Retina (tissue), 1 donor: ENCODE measurements around the gene CEACAM1.
"Not testable (repeated sequence)": the region's sequence is repeated elsewhere in the genome, so short reads cannot be mapped to it uniquely, and the experiment has no call there.

ENCODE experiments used
- DNase-seq: peaks from one replicate; pipeline ENCODE4 v3.0.0-alpha.2; 2016

CEACAM1 gene

DNA sequence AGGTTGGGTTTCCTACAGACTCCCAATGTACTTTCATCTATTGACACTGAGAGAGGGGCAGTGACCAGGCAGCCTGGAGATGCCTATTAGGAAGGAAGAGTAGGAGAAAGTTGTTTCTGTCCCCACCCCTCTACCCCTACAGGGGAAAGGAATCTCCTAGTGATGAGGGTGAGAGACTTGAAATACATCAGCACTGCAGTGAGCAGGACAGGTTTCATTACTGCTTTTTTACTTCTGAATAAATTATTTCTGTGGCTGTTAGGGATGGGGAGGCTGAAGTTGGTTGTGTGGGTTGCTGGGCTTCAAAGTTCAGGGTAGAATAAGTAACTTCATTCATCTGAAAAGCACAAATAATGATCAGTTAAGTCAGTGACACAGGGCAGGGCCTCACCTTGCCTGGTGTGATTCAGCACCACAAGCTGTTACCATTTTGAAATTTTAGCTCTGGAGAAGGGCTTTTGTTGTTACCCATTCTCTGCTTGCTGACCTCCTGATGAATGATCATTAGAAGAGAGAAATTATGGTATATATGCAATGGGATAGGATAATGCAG, 19.3 kb downstream of the CEACAM1 start:
- DNase-seq, result no peak

GRCh38 chr19:42505066-42505465, 23.2 kb downstream of the CEACAM1 start:
- DNase-seq, result no peak

DNA sequence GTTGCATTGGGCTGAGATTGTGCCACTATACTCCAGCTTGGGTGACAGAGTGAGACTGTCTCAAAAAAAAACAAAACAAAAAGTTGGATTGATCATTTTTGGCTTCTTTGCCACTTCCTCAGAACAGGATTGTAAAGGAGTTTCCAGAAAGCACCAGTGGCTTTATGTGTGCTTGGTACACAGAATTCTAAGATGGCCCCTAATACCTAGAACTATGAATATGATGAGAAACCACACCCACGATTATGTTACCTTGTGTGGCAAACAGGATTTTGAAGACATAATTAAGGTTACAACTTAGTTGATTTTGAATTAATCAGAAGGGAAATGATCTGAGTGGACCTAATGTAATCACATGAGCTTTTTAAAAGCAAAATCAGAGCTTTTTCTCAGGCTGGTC, 26.5 kb downstream of the CEACAM1 start:
- no peak for DNase-seq

DNA sequence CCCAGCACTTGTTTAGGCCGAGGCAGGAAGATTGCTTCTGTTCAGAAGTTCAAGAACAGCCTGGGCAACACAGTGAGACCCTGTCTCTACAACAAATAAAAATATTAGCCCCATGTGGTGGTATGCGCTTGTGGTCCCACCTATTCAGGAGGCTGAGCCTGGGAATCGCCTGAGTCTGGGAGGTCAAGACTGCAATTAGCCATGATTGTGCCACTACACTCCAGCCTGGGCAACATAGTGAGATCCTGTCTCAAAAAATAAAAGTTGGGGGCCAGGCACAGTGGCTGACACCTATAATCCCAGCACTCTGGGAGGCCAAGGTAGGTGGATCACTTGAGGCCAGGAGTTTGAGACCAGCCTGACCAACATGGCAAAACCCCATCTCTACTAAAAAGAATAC, 27.0 kb downstream of the CEACAM1 start:
- not testable (repeated sequence) for DNase-seq

GRCh38 chr19:42498169-42498757, 30.0 kb downstream of the CEACAM1 start:
- no peak for DNase-seq

- DNase-seq, result peak; percentile 13
Measured at GRCh38 chr19:42497492-42498168, 30.7 kb downstream of the CEACAM1 start.

DNA sequence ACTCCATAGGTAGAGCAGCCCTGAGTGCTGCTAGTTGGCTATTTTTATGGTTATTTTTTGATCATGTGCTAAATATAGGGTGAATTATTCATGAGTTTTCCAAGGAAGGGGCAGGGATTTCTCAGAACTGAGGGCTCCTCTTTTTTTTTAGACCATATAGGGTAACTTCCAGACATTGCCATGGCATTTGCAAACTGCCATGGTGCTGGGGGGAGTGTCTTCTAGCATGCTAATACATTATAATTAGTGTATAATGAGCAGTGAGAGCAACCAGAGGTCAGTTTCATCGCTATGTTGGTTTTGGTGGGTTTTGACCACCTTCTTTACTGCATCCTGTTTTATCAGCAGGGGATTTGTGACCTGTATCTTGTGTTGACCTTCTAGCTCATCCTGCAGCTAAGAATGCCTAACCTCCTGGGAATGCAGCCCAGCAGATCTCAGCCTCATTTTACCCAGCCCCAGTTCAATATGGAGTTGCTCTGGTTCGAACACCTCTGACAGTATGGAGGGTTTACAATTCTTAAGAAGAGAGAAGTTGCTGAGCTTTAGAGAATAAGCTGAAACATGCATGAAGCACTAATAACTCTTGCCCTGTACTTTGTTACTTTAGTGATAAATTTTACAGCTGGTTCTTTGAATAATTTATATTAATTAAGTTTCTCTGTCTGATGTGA, 31.7 kb downstream of the CEACAM1 start:
- no peak for DNase-seq

DNA sequence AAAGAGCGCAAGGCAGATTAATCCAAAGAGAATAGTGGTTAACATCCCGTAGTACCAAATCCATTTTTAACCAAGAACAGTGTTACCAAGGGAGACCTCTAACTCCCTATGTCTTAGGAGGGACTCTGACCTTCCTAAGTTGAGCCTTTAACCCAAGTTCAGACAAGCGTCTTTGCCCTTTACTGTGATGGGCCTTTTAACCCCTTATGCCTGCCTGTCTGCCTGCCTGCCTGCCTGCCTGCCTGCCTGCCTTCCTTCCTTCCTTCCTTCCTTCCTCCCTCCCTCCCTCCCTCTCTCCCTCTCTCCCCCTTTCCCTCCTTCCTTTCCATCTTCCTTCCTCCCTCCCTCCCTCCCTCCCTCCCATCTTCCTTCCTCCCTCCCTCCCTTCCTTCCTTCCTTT, 32.6 kb downstream of the CEACAM1 start:
- DNase-seq, result no peak

DNA sequence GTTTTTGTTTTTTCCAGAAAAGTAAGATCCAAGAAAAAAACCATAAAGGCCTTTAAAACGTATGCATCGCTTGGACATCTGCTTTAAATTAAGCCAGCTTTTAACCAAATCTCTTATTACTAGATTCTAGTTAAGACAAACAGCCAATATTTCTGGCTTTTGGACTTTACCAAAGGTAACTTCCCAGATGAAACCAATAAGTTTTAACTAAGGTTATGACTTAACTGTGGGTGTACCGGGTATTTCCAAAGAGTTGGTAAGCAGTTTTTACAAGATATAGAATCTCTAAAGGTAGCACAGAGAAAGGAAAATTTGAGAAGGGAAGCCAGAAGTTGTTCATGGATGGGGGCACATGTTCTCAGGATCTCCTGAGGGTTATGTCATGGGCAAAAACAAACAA, 34.0 kb downstream of the CEACAM1 start:
- no peak for DNase-seq

GRCh38 chr19:42488783-42489521, 39.3 kb downstream of the CEACAM1 start:
- no peak for DNase-seq

DNA sequence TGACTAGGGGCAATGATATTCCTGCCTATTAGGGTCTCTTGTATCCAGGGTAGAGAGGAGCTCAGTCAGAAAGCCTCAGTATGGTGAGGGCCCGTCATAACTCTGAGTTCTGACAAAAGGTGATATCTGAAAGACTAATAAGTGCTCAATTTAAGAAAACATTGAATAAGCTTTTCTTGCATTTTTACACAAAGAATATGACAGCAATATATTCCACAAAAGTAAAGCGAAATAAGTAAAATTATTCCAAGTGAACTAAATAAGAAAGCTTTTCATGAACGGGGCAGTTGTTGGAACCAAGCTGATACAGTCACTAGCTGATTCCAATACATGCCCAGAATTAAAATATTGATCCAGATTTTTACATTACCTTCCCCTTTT, 40.5 kb downstream of the CEACAM1 start:
- no peak for DNase-seq

GRCh38 chr19:42487032-42487797, 41.1 kb downstream of the CEACAM1 start:
- DNase-seq, result no peak

DNA sequence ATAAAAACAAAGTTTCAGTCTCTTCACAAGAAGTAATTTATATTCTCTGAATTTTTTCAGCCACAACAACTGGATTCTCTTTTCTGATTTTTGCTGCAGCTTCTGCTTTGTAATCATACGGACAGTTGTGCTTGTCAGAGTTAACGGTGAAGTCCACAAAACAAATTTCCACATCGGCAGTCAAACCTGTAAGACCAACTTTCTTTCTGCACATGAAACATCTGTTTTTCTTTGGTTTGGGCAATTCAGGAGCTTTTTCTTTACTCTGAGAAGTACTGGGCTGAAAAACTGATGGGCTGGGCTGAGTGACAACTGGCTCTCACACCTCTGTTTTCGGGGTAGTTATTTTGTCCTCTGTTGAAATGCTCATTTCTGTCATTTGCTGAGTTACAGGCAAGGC, 43.2 kb downstream of the CEACAM1 start:
- not testable (repeated sequence) for DNase-seq

- no peak for DNase-seq
Measured at GRCh38 chr19:42480335-42481095, 47.8 kb downstream of the CEACAM1 start.

GRCh38 chr19:42479736-42480135, 48.5 kb downstream of the CEACAM1 start:
- no peak for DNase-seq

DNA sequence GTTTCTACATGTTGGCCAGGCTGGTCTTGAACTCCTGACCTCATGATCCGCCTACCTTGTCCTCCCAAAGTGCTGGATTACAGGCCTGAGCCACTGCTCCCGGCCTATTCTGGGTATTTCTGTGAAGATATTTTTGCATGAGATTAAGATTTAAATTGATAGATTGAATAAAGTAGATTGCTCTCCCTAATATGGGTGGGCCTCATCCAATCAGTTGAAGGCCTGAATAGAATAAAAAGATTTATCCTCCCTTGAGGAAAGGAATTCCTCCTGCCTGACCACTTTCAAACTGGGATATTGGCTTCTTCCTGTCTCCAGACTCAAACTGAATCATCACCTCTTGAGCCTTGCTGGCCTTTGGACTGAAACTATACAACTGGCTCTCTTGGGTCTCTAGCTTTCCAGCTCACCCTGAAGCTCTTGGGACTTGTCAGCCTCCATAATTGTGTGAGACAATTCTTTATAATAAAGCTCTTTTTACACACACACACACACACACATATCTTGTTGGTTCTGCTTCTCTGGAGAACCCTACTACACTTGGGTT, 49.4 kb downstream of the CEACAM1 start:
- no peak for DNase-seq

DNA sequence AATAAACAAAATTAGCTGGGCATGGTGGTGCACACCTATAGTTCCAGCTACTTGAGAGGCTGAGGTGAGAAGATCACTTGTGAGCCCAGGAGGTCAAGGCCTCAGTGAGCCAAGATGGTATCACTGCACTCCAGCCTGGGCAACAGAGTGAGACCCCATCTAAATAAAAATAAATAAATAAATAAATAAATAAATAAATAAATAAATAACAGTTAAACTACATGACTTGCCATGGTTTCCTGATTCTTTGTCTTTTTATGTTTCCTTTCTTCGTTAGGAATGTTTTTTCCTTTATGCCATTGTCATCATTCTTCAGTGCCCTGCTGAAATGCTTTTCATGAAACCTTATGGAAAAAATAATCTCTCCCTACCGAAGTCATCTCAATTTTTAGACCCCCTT, 50.3 kb downstream of the CEACAM1 start:
- no peak for DNase-seq

DNA sequence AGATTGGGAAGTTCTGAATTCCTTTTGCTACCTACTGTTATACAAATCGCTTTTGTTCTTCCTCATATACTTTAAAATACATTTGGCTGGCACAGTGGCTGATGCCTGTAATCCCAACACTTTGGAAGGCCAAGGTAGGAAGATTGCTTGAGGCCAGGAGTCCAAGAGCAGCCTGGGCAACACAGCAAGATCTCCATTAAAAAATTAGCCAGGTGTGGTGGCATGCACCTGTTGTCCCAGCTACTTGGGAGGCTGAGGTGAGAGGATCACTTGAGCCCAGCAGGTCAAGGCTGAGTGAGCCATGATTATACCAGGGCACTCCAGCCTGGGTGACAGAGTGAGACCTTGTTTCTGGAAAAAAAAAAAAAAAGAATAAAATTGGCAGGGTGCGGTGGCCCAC, 51.2 kb downstream of the CEACAM1 start:
- DNase-seq, result no peak

DNA sequence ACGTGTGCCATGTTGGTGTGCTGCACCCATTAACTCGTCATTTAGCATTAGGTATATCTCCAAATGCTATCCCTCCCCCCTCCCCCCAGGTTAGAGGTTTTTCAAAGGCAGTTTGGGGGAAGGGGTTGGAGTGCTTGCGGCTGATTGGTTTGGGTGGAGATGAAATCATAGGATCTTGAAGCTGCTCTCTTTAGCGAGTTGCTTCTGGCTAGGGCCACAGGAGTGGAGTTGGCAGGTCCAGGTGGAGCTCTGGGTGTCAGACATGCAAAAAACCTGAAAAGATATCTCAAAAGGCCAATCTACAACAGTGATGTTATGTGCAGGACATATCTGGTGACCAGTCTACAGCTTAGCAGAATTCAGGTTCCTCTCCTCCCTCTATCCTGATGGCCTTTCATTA, 52.9 kb downstream of the CEACAM1 start:
- no peak for DNase-seq

DNA sequence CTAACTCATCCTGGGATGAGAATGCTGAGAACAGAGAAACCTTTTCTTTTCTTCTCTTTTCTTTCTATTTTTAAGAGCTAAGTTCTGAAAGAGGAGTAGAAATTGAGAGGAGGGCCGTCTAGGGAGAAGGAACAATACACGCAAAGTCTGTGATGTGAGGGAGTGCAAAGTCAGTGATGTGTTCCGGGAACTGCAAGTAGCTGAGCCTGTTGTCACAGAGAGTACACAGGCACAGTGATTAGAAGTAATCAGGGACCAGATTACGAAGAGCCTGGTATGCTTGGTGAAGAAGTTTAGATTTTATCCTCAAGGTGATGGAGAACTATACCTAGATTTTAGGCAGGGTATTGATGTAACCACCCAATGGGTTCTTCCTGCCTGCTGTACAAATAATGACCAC, 53.5 kb downstream of the CEACAM1 start:
- DNase-seq, result no peak

- no peak for DNase-seq
Measured at GRCh38 chr19:42473686-42474085, 54.6 kb downstream of the CEACAM1 start.
